DMS 273 treated with DMSO at 0.1 percent for 48 hours (cell line): ENCODE data around the gene ULBP2.
"Not testable (repeated sequence)": the region's sequence is repeated elsewhere in the genome, so short reads cannot be mapped to it uniquely, and the experiment has no call there.

Source experiments
- DNase-seq: peaks from one replicate; lab custom pipeline; 2025; lab: John Stamatoyannopoulos, UW

The ULBP2 gene

GRCh38 chr6:149927025-149927424, 14.8 kb upstream of the ULBP2 start:
- not testable (repeated sequence) for DNase-seq

- no peak for DNase-seq
These were observed 12.4 kb upstream of the ULBP2 start for GRCh38 chr6:149929422-149929821.

GRCh38 chr6:149931501-149931900, 10.3 kb upstream of the ULBP2 start:
- no peak for DNase-seq

- DNase-seq: no peak
These were observed 8.8 kb upstream of the ULBP2 start for GRCh38 chr6:149933036-149933435.

- no peak for DNase-seq
These were observed 8.4 kb upstream of the ULBP2 start for GRCh38 chr6:149933461-149933860.

GRCh38 chr6:149934249-149935156, 7.3 kb upstream of the ULBP2 start:
- peak; percentile 23 for DNase-seq

GRCh38 chr6:149935246-149935645, 6.6 kb upstream of the ULBP2 start:
- no peak for DNase-seq

GRCh38 chr6:149935668-149936067, 6.1 kb upstream of the ULBP2 start:
- no peak for DNase-seq

GRCh38 chr6:149936743-149937142, 5.1 kb upstream of the ULBP2 start:
- DNase-seq: no peak

GRCh38 chr6:149938013-149938570, 3.7 kb upstream of the ULBP2 start:
- not testable (repeated sequence) for DNase-seq

- no peak for DNase-seq
These were observed 3.1 kb upstream of the ULBP2 start for GRCh38 chr6:149938571-149939355.

- no peak for DNase-seq
These were observed 2.5 kb upstream of the ULBP2 start for GRCh38 chr6:149939356-149939648.

- no peak for DNase-seq
These were observed 1.7 kb upstream of the ULBP2 start for GRCh38 chr6:149939909-149940671.

GRCh38 chr6:149940672-149940982, 1.2 kb upstream of the ULBP2 start:
- DNase-seq: no peak

GRCh38 chr6:149942461-149942829, 631 bp downstream of the ULBP2 start:
- no peak for DNase-seq

- not testable (repeated sequence) for DNase-seq
These were observed 1.5 kb downstream of the ULBP2 start for GRCh38 chr6:149943321-149943720.

GRCh38 chr6:149945276-149945675, 3.5 kb downstream of the ULBP2 start:
- DNase-seq: not testable (repeated sequence)

- not testable (repeated sequence) for DNase-seq
These were observed 4.8 kb downstream of the ULBP2 start for GRCh38 chr6:149946631-149947030.

- DNase-seq: not testable (repeated sequence)
These were observed 5.7 kb downstream of the ULBP2 start for GRCh38 chr6:149947533-149947932.

- no peak for DNase-seq
These were observed 6.2 kb downstream of the ULBP2 start for GRCh38 chr6:149948011-149948410.

GRCh38 chr6:149948616-149949015, 6.8 kb downstream of the ULBP2 start:
- DNase-seq: no peak

GRCh38 chr6:149950423-149950822, 8.6 kb downstream of the ULBP2 start:
- no peak for DNase-seq
